NCI-H128 (cell line): ENCODE results near the gene RHBDL1.
A peak's percentile ranks its signal among the peaks of the same experiment; 100 is the strongest.
"Not testable (repeated sequence)": the region's sequence is repeated elsewhere in the genome, so short reads cannot be mapped to it uniquely, and the experiment has no call there.

Source experiments
- DNase-seq: peaks from one replicate; lab custom pipeline; 2025; ENCODE audit not compliant: unreplicated experiment; lab: John Stamatoyannopoulos, UW

RHBDL1 gene

DNA sequence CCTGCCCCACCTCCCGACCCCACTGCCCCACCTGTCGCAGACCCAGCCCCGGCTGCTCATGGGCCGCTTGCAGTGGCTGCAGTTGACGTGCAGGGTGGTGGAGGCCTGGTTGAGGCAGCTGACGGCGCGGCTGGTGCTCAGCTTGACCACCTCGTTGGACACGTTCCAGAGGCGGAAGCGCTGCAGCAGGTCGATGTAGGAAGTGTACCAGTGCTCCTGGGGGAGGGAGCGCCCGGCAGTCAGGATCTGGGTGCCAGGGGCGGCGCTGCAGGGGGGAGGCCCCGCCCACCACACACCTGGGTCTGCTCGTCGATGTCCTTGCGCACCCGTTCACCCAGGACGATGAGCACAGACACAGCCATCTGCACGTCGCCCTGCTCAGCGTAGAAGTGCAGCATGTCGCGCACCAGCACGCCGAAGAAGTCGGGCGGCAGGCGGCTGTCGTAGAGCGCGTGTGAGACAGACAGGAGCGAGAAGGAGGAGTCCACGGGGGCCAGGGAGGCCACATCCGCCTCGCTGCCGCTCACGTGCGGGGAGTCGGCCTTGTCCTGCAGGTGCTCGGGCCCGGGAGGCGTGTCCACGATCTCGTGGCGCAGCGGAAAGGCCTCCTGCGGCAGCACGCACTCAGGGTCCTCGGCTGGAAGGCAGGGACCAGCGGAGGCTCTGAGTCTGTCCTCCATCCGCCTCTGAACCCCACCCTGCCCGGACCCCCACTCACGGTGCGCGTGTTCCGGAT, 9.7 kb downstream of the RHBDL1 start:
- DNase-seq, result no peak

DNA sequence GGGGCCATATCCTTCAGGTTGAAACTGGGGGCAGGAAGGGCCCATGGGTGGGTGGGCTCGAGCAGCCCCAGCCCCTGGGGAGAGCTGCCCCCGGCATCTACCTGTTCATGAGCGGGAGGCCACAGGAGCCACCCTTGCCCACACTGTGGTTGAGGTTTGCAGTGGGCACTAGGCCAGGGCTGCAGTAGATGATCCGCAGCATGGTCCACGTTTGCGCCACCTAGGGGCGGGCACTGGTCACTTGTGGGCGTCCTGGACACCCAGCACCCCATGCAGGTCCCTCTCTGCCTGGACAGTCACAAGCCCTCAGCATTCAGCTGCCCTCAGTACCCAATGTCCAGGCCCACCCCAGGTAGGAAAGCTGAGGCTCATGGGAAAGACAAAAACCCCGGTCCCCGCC, 10.5 kb downstream of the RHBDL1 start:
- no peak for DNase-seq

- DNase-seq, result no peak
Observed at GRCh38 chr16:686459-687260, 11.2 kb downstream of the RHBDL1 start.

GRCh38 chr16:687499-687898, 12.0 kb downstream of the RHBDL1 start:
- DNase-seq, result no peak

DNA sequence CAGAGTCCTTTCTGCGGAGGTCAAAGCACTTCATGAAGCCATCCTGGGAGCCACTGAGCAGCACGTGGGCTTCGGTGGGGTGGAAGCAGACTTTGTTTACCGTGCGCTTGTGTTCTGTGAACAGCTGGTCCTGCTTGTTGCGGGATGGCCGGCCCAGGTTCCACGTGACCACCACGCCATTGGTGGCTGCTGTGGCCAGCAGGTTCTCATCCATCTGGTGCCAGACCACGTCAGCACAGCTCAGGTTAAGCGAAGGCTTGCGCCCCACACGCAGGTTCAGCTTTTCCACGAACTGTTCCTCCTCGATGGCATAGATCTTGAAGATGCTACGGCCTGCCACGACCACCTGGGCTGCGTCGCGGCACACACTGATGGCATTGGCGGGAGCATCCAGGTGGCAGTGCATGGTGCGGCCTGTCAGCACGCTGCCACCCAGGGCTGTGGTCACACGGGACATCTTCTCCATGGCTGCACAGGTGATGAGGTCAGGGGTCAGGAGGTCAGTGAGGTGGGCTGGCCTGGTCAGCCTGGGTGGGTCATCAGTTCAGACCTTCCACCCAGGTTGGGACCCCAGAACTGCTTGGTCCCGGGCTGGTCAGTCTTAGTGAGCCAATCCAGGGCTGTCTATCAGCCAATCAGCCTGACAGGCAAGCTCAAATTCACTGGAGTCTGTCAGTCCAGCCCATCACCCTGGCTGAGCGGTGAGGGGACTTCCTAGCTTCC, 13.9 kb downstream of the RHBDL1 start:
- DNase-seq, result no peak

DNA sequence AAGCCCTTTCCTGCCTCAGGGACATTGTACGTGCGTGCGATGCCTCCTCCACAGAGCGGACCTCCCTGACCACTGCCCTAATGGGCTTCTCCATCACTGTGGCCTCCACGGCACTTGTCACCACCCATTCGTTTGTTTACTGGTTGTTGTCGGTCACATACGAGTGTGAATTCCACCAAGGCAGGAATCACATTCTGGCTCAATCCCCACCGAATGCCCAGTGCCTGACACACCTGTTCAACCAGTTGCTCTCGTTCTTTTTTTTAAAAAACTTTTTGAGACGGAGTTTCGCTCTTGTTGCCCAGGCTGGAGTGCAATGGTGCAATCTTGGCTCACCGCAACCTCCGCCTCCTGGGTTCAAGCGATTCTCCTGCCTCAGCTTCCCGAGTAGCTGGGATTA, 15.8 kb downstream of the RHBDL1 start:
- DNase-seq, result not testable (repeated sequence)

DNA sequence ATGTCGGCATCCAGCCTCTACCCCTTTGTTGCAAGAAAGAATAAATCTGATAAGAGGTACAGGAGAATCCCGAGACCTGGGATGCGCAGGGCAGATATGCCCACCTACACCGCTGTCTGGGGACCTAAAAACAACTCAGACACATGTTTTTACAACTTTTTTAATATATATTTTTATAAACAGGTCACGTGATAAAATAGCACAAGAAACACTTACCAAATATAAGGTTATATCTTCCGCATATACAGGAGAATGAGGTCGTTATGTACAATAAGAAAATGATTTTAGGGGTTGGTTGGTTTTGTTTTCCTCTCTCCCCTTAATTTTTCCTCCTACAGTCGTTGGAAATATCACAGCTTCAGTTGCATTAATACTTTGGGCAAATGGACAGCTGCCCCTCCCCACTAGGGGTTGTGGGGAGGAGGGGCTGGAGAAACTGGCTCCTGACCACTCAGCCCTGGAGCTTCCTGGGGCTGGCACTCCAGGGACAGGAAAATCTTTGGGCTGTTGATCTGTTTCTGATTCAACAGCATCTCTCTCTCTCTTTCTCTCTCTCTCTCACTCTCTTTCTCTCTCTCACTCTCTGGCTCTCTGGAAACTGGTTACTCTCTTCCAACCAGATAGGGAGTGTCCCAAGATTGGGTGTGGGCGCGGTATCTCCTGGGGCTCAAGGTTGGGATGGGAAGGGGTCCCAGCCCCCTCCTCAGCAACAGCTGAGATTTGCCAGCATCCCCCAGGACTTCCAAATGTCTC, 17.1 kb downstream of the RHBDL1 start:
- no peak for DNase-seq

- no peak for DNase-seq
Observed at GRCh38 chr16:693364-693763, 17.9 kb downstream of the RHBDL1 start.

GRCh38 chr16:693766-694165, 18.3 kb downstream of the RHBDL1 start:
- no peak for DNase-seq

DNA sequence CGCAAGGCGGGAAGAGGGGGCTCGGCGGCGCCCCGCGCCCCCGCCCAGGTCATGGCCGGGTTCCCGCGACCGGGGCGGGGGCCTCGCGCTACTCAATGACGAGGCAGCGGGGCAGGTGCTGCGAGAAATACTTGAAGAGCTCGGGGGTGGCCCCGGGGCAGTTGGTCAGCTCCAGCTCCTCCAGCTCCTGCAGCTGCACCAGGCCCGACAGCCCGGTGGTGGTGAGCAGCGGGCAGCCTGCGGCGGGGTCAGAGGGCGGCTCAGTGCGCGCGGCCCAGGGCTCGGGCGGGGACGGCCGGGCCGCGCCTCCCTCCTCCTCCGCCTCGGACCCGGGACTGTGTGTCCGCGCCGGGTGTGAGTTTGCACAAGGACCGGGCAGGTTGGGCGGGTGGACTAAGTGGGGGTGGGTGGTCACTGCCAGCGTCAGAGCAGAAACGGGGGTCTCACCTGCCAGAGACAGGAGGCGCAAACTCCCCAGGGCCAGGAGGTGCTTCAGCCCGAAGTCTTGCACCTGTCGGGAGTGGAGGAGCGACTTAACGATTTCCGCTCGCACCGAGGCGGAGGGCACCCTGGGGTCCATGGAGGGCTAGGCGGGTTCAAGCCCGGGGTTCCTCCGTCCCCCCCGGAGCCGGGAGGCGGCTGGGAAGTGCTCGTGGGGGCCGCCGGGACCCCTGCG, 18.9 kb downstream of the RHBDL1 start:
- DNase-seq, result no peak

DNA sequence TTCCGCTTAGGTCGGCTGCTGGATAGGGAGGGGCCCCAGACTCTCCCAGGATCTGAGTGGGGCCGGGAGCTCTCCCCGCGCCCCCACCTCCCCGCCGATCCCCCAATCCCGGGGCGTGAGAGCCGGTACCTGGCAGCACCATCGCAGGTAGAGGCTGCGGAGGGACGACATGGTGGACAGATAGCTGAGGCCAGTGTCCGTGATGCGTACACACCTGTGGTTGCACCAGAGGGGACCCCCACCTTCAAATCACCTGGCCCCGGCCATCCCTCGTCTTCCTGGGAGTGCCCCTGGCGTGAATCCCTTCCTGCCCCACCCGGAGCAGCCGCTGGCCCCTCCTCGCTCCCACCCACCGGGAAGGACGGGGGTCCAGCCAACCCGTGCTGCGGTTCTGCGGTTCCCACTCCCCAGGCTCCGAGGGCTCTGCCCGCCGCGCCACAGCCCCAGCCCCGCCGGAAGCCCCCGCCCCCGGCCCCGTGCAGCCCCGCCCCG, 19.4 kb downstream of the RHBDL1 start:
- DNase-seq, result no peak

DNA sequence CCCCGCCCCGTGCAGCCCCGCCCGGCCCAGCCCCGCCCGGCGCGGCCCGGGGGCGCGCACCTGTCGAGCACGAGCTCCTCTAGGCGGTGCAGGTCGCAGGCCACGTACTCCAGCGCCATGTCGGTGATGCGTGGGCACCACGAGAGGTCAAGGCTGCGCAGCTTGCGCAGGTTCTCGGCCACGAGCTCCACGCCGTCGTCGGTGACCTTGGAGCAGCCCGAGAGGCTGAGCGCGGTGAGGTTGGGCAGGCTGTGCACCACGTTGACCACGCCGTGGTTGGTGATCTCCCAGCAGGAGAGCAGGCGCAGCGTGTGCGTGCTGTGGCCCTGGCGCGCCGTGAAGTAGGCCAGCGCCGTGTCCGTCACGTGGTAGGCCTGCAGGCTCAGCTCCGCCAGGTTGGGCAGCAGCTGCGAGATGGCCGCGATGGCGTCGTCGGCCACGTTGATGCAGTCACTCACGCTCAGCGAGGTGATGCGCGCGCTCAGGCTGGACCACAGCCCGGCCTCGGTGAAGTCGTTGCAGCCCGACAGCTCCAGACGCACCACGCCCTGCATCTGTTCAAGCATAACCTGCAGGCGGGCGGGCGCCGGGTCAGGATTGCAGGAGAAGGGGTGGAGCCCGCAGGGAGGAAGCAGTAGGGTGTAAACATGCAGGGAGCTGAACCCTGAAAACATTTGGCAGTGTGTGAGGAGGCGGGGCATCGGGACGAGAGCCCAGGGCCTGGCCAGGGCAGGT, 20.1 kb downstream of the RHBDL1 start:
- peak; percentile 65 for DNase-seq

GRCh38 chr16:698911-699671, 23.6 kb downstream of the RHBDL1 start:
- no peak for DNase-seq

- DNase-seq, result no peak
Observed at GRCh38 chr16:700684-701584, 25.5 kb downstream of the RHBDL1 start.

GRCh38 chr16:702341-702740, 26.9 kb downstream of the RHBDL1 start:
- no peak for DNase-seq

DNA sequence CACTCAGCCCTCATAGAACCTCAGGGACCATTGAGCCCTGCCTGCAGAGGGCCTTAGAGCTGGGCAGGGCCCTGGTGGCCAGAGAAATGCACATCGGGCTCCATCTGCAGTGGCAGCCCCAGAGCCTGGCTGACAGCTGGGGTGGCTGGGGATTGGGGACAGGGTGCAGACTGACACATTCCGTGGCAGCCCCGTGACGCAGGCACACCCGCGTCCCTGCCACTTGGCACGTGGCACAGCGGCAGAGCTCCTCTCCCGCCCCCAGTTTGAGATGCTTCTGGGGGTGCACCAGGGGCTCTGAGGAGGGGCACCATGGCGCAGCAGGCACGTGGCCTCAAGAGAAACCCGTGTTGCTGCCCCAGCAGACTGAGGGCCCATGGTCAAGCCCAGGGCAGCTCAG, 27.9 kb downstream of the RHBDL1 start:
- DNase-seq, result no peak

DNA sequence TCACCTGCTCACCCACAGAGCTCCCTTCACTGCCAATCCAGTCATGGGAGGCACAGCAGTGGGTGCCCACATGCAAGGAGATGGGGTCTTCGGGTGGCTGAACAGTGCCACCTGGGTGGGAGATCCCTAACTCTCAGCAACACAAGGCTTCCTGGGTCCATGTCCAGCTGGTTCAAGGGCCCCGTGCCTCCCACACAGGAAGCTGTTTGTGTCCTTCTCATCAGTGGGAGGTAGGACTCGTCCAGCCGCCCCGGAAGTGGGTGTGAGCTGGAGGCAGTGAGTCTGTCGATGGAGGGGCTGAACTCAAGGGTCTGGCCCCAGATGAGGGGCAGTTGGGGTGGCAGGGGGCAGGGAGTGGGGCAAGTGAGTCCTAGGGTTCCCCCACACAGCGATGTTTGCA, 28.6 kb downstream of the RHBDL1 start:
- no peak for DNase-seq
